Ishikawa (cell line): ENCODE data around the gene PTGFRN.

ENCODE experiments used
- CEBPB ChIP-seq: IDR thresholded peaks from 2 replicates; pipeline ENCODE4 v1.6.1; 2012
- CREB1 ChIP-seq: IDR thresholded peaks from 2 replicates; pipeline ENCODE4 v1.6.1; 2012; ENCODE audit warnings: low read depth
- EP300 ChIP-seq: IDR thresholded peaks from 2 replicates; pipeline ENCODE4 v1.6.1; 2012; ENCODE audit warnings: borderline replicate concordance
- NFIC ChIP-seq: IDR thresholded peaks from 2 replicates; pipeline ENCODE4 v1.6.1; 2012
- RAD21 ChIP-seq: IDR thresholded peaks from 2 replicates; pipeline ENCODE4 v1.6.1; 2012; ENCODE audit warnings: low read depth
- TAF1 ChIP-seq: IDR thresholded peaks from 2 replicates; pipeline ENCODE4 v1.6.1; 2012; ENCODE audit warnings: low read depth, mild to moderate bottlenecking

DNA sequence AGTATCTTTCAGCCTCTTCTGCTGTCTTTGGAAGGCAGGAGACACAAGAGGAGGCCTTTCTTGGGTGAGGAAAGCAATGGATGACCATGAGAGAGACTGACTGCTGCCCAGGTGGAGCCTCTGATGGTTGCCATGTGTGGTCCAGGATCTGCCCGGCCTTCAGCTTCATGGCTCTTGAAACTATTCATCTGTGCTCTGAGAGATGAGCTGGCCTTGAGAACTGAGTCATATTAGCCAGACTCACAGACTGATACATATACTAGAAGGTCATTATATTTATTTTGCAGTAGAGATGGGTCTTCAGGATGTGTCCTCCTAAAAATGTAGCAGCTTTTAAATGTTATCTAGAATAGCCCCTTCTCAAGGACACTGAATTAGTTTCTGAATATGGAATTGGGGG is 33.7 kb downstream of the PTGFRN start:
- TF ChIP-seq CEBPB (no peak), TAF1 (no peak), RAD21 (no peak), EP300 (no peak), CREB1 (no peak), NFIC (no peak)
